Glomerular endothelial cell (primary cell): ENCODE measurements around the gene RFX5. TPM values are rescaled to one million over a fixed set of nuclear protein-coding genes. Genes with fewer than 3 reads are reported as not detected.
"Not testable (repeated sequence)": the region's sequence is repeated elsewhere in the genome, so short reads cannot be mapped to it uniquely, and the experiment has no call there.

ENCODE experiments used
- DNase-seq: peaks from one replicate; pipeline ENCODE4 v3.0.0-alpha.2; 2011; ENCODE audit warnings: low read depth, low spot score; ENCODE audit errors: extremely low read depth
- total RNA-seq: library from RNA; depleted of rRNA; stranded (reverse); fragments of >200 nt; gene quantifications from 2 replicates; pipeline ENCODE4 v1.2.3, GENCODE V29; 2015

RFX5 gene
- total RNA-seq, 1 donor from 2014 or later, result 45.6 TPM

GRCh38 chr1:151362308-151363155 lies 15.5 kb upstream of the RFX5 start:
- DNase-seq, result no peak

DNA sequence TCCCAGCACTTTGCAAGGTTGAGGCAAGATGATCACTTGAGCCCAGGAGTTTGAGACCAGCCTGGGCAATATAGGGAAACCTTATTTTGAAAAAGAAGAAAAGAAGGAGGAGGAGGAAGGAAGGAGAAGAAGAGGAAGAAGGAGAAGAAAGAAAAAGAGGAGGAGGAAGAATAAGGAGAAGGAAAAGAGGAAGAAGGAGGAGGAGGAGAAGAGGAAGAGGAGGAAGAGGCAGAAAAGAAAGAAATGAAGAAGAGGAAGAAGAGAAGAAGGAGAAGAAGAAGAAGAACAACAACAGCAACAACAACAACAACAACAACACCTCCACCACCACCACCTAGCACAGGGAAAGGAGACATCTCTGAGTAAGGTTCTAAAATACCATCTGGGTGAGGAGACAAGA lies 14.8 kb upstream of the RFX5 start:
- DNase-seq, result no peak

GRCh38 chr1:151356696-151357095 lies 9.6 kb upstream of the RFX5 start:
- DNase-seq, result no peak

GRCh38 chr1:151352021-151352718 lies 5.1 kb upstream of the RFX5 start:
- no peak for DNase-seq

DNA sequence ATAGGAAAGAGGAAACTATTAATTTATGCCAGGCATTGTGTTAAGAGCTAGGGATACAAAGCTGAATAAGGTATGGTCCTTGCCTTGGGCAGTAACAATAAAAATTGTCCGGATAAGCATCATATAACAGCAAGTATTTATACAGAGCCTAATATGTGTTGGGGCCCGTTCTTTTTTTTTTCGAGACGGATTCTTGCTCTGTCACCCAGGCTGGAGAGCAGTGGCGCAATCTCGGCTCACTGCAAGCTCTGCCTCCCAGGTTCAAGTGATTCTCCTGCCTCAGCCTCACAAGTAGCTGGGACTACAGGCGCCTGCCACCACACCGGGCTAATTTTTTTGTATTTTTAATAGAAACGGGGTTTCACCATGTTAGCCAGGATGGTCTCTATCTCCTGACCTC lies 3.3 kb upstream of the RFX5 start:
- DNase-seq, result not testable (repeated sequence)

- DNase-seq, result no peak
These were observed 633 bp upstream of the RFX5 start for GRCh38 chr1:151347523-151348246.

DNA sequence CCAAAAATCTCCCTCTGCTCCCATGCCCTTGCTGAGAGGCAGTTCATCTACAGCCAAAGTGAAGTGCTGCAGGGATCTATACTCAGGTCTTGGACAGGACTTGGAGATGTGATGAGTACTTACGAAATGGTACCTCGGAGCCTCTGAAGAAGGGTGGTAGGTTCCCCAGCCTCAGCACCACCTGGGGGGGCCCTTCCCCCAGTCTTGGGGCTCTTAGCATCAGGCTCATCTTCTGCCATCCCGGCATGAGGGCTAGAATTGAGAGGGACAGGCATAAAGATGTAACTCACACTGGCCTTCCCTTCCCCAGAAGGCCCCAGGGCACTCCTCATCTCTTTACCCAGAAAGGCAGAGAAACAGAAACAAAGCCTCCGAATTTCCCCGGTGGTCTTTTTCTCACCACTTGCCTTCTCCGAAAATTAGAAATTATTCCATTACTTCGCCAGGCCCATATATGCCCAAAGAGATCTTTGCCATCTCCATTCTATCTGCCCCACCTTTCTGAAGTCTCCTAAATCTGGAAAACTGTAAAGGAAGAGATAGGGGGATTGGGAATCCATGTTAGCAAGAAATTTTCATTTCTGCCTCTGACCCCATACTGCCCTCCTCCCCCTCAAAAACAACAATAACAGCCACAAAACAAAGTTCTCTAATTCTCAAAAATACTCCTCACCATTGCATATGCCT lies 827 bp downstream of the RFX5 start:
- DNase-seq, result no peak

- DNase-seq, result no peak
These were observed 2.8 kb downstream of the RFX5 start for GRCh38 chr1:151344291-151344690.

- no peak for DNase-seq
These were observed 3.5 kb downstream of the RFX5 start for GRCh38 chr1:151343587-151343986.

- DNase-seq, result no peak
These were observed 4.5 kb downstream of the RFX5 start for GRCh38 chr1:151342569-151342968.

- DNase-seq, result no peak
These were observed 5.0 kb downstream of the RFX5 start for GRCh38 chr1:151342021-151342420.

DNA sequence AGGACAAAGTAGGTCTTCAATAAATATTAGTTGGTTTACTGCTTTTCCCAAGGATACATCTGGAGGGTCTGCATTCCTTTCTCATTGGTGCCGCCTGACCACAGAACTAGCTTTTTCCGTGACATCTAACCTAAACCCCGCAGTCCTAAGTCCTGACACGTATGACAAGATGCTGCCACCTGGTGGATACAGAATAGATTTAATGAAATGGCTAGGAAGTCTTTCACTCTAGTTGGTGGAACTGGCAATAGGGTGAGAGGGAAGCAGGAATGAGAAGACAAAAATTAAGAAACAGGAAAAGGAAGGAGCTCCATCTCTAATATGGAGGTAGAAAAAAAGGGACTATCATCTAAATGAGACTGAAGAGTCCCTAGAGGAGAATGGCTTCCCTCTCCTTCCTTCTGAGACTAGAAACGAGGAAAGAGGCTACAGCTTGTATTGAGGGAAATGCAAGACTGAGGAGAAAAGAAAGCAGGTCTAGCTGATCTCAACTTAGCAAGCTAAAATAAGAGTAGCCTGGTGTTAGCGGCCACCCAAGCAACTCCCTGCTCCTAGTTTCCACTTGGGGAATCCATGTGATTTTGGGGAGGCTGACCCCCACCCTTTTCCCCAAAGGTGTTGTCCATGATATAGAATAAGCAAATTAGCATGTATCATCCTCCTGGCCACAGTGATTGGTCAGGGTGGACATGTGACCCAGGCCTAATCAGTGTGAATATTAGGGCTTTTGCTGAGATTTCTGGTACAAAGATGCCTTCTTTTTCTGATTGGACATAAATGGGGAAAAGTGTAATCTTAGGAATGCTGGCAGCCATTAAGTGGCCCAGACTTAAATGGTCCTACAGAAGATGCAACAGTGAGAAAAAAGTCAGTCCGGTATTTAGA lies 5.9 kb downstream of the RFX5 start:
- DNase-seq, result peak; percentile 73

DNA sequence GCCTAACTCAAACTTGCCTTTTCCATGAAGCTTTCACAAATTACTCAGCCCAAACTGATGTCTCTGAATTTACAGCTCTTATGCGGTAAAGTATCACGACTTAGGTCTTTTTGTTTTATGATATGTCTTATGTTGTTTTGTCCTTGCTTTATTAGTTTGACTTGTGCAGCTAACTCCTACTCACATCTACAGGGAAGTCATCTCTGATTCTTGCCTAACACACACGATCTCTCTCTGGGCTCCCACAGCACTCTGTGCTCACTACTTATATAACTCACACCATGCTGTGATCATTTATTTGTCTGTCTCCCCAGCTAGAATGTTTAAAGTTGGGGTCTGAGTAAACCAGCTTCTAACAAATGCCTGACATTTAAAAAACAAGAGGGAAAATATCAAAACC lies 10.5 kb downstream of the RFX5 start:
- no peak for DNase-seq

DNA sequence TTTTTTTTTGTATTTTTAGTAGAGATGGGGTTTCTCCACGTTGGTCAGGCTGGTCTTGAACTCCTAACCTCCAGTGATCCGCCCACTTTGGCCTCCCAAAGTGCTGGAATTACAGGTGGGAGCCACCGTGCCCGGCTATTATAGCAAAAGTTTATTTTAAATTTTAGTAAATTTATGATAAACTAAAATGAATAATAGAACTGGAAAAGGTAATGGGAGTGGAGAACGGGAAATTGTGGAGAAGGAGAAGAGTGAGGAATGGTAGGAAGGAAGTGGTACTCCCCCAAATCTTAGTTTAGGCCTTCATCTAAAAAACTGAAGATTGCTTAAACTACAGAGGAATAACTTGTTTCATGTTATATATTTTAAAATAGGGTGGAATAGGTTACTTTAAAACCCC lies 12.2 kb downstream of the RFX5 start:
- no peak for DNase-seq

DNA sequence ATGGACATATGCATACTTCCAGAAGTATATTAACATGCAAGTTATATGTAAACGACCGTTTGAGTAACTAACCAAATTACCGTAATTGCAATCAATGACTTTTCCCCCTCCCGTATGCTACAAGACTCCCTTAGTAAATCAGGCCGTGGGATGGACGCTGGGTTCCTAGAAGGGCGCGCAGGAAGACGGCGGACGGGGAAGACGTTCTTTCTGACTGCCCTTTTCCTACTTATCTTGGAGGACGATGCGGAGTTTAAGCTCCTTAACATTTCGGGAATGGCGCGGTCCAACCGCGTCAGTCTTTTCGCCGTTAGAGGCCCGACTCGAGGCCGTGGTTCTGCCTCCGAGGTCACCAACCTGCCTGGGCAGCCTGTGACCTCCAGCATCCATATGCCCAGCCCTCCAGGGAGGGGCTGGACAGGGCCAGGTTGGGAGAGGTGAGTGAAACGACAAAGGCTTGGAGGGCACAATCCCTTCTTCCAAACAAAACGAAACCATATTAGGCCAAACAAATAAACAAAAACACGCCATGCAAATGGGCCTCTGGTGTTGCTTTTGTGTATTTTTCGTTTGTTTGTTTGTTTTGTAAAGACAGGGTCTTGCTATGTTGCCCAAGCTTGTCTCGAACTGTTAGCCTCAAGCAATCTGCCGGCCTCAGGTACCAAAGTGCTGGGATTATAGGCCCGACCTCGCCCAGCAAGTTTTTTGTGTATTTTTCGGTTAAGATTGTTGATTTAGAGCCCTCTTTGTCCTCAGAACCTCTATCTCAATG lies 19.0 kb downstream of the RFX5 start:
- no peak for DNase-seq

- peak; percentile 95 for DNase-seq
These were observed 19.7 kb downstream of the RFX5 start, which contains the start of gene PI4KB for GRCh38 chr1:151327223-151327902. Gene PI4KB (minus strand): TSS chr1:151327416. CDS start chr1:151316481, 10,935 bp downstream.

DNA sequence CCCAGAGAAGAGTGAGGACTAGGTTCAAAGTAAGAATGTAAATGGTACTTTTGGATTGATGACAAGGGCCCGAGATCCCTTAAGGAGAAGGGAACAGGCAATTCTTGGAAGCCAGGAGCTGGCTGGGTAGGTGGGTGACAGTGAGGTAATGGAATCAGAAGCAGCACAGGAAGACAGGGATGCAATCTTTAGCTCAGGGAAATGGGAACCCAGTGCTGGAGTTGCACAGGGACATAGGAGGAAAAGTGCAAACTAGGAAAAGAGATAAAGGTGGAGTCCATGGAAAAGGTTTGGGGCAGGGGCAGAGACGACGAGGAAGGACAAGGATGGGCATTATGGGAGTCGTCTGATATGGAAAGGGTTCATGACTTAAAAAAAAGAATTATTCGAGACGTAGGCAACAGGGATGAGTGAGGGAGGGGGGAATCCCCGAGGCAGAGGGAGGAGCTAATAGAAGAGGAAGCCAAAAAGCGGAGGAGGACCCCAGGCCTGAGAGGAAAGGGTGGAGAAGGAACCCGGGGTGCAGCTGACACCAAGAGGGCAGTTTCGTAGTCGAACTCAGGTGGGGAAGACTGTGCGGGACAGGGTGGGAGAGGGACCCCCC lies 20.3 kb downstream of the RFX5 start:
- DNase-seq, result no peak
